Amniotic stem cell (primary cell): ENCODE measurements around the gene CRIM1.
A peak's percentile ranks its signal among the peaks of the same experiment; 100 is the strongest.
"Not testable (repeated sequence)": the region's sequence is repeated elsewhere in the genome, so short reads cannot be mapped to it uniquely, and the experiment has no call there.

Experiments
- DNase-seq: peaks from one replicate; lab custom pipeline; 2025; lab: John Stamatoyannopoulos, UW

The CRIM1 gene

DNA sequence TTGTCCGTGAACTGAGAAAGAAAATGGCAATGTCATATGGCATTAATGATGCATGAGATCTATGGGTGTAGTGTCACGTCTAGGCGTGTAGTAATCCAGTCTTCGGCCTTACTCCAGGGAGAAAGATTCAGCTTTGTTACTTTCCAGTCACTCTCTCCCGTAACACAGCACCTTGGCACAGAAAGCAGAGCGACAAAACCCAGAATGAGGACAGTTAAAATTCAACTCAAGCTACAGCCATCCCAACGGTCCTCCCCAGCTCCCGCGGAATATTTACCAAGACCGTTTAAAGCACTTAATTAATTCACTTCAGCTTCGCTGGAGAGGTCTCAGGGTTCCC is 797 bp upstream of the CRIM1 start:
- DNase-seq, result no peak

DNA sequence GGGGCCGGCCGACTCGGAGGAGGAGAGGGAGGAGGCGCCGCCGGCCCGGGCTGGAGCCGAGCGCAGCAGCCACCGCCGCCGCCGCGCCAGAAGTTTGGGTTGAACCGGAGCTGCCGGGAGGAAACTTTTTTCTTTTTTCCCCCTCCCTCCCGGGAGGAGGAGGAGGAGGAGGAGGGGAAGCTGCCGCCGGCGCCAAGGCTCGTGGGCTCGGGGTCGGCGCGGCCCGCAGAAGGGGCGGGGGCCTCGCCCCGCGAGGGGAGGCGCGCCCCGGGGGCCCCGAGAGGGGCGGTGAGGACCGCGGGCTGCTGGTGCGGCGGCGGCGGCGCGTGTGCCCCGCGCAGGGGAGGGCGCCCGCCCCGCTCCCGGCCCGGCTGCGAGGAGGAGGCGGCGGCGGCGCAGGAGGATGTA is 316 bp downstream of the CRIM1 start:
- no peak for DNase-seq

DNA sequence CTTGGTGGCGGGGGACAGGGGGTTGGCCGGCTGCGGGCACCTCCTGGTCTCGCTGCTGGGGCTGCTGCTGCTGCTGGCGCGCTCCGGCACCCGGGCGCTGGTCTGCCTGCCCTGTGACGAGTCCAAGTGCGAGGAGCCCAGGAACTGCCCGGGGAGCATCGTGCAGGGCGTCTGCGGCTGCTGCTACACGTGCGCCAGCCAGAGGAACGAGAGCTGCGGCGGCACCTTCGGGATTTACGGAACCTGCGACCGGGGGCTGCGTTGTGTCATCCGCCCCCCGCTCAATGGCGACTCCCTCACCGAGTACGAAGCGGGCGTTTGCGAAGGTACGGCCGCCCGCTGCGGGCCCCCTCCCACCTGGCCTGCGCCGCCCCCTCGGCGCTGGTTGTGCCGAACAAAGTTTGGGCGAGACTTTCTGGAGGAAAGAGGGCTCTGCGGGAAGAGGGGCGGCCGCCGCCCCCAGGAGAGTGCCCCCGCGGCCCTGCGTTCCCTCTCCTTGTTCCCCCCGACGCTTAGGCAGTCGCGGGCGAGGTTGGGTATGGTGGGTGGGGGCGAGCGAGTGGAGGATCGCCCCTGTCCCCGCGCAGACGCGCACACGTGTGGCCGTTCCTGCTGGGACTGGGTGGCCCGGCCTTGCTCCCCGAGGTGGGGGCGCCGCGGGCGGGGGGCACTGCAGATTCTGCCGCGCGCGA is 866 bp downstream of the CRIM1 start:
- DNase-seq, result no peak

DNA sequence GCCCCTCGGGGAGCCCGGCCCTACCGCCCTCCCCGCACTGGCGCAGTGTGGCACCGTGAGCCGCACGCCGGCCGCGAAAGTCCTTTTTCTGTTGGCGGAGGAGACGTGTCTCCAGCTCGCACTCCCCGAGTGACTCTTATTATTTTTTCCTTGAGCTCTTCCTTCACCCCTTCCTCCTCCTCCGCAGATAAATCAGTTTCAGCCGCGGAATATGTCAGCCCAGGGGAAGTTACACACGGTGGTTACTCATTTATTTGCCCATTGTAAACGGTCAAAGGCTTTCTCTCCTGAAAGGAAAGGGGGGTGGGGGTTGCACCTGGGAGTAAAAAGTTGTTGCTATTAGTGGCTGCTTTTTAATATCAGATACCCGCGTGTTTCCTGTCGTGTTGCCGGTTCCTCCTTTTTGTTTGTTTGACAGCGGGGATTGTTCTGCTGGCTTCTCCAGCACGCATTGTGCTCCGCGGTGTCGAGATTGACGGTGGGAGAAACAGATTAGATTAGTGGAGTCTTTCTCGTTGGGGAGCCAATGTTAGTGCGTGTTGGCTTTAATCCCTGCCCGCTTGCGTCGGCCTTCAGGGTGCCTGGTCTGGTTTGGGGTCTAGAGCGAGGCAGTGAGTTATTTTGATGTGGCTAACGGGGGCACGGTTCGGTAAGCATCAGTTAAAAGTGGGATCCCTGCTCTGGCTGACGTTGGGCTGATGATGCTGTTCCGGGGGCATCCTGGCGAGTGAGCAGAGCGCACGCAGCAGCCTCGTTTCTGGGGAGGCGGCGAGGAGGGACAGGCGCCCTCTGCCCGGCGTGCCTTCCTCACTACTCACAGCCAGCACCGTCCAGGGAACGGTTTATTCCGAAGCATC is 1.6 kb downstream of the CRIM1 start:
- DNase-seq, result peak; percentile 41

DNA sequence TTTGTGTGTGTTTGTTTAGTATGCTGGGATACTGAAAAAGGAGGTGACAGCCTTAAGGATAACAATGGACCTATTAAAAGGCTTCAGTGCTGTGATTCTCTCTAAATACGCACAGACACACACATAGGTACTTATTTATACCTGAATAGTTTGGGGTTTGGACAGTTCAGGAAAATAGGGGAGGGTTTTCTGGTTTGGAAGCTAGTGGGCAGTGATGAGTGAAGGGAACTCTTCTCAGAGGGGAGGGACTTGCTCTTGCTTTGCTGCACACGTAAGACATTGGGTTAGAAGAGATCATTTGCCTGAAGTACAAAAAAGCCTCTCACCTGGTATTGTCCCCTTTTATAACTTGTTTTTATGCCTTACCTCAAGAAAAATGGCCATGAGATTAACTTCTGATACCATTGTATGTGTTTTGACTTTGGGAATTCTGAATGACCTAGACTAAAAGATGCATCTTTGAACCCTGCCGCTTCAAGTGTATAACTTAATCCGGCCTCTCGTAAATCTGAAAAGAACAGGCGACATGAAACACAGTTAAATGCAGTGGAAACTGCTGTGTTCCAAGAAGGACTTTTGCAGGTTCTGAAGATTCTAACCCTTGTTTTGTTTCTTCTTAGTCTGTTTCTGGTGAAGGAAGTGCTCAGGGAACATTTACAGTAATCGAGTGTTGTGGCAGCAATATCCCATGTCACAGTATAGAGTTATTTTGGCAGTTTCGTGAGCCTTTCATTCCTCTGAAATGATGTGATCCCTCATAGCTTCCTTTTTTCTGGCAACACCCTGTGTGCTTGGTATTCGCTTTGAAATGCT is 2.5 kb downstream of the CRIM1 start:
- peak; percentile 40 for DNase-seq

DNA sequence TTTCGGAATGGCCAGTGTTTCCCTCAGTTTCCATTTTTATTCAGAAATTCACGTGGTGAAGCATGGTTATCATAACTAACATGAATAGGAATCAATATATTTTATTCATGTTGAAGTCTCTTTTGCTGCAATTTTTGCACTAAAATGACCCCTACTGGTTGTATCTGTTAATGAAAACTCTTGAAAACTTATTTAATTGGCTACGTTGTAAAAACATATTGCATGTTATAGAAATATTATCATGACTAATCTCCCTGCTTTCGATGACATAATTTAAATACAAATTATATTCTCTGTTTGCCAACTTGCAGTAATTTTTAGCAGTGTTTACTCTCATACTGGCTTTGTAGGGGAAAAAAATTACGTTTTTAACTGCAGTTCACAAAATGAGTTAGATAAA is 3.5 kb downstream of the CRIM1 start:
- DNase-seq, result no peak

- no peak for DNase-seq
These were observed 4.5 kb downstream of the CRIM1 start for GRCh38 chr2:36360063-36360462.

GRCh38 chr2:36360834-36361233 is 5.3 kb downstream of the CRIM1 start:
- DNase-seq, result no peak

GRCh38 chr2:36361396-36361795 is 5.8 kb downstream of the CRIM1 start:
- no peak for DNase-seq

DNA sequence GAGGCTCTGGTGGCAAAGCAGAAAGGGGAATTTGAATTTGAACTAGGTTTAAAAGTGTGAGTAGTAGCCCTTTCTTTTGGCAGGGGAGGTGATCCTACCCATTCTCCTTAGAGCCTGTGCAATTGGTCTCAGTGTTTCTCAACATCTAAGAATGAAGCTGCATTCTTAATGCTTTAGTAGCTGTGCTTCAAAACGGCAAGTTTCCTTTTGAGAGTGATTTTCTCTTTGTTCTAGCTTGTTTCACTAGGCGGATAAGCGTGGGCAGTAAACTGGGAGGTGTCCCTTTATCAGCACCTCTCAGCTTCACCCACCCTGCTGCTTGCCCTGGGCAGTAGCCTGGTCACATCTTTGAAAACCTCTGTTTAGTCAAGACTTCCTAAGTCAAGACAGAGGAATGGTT is 6.7 kb downstream of the CRIM1 start:
- no peak for DNase-seq

DNA sequence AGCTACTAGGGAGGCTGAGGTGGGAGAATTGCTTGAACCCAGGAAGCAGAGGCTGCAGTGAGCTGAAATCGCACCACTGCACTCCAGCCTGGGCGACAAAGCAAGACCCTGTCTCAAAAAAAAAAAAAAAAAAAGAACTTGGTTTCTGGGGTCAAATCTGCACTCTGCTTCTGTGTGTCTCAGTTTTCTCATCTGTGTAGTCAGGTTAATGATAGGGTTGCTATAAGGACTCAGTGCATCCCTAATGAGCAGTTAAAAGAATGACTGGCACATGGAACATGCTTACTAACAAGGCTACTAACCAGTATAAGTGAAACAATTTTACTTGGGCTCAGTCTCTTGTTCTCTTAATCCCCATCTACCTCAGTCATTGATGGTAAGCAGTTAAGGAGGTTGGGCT is 7.5 kb downstream of the CRIM1 start:
- not testable (repeated sequence) for DNase-seq

DNA sequence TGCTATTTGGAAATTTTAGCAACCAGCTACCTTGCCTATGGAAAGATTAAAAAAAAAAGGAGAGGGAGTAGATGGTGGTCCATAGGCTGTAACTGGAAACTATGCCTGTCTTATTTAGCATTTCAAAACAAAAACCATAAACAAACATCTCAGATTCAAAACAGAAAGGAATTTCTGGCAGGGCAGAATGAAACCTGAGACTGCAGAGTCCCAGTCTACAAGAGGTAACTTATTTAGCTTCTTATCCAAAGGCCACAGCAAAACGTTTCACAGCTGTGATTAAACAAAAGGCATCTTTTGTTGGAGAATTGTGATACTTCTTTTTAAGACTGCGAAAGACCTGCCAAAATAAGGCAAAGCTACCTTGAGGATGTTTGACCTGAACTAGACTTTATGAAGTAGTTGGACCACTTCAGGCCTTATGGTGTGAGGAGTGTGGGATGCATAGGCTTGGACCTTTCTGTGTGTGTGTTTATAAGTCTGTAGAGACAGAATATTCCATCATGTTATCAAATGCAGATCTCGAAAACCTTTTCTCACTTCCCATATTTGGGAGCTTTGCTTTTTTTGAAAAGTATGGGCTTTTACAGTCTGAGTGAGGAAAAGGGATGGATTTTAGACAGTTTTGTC is 11.0 kb downstream of the CRIM1 start:
- no peak for DNase-seq

DNA sequence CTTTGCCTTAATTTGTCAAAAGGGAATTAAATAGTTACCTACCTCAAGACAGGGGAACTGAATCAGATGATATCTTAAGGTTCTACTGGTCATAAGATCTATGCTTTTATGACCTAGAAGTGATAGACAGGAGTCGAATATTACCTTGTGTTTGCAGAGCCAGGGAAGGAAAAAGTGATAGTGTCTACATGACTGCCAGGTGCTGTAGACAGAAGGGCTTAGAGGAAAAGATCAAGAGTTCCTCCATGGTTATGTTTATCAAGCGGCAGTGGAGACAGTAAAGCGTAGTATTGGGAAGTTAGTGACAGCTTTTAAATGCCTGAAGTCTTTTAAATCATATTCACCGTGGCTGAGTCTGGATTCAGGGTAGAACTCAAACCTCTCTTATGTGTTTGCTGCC is 11.9 kb downstream of the CRIM1 start:
- no peak for DNase-seq

GRCh38 chr2:36367895-36368353 is 12.3 kb downstream of the CRIM1 start:
- DNase-seq, result no peak

GRCh38 chr2:36368438-36368837 is 12.9 kb downstream of the CRIM1 start:
- no peak for DNase-seq

DNA sequence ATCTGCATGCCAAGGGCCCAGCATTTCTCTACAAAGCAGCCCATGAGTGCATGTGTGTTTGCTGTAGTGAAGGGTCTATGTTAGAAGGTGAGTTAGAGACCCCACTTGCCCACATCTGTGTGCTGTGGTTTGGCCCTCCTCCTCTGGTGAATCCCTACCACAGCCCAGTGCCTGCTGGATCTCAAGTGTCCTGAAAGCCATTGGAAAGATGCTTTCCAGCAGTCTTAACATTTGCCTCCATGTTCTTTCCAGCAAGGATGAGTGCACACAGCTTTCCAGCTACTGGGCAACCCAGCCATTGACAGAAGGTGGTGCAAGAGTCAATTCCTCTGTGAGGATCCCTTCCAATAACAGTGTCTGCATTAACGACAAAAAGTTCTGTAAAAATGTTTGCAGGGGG is 13.6 kb downstream of the CRIM1 start:
- DNase-seq, result no peak

- DNase-seq, result no peak
These were observed 14.1 kb downstream of the CRIM1 start for GRCh38 chr2:36369716-36370115.

DNA sequence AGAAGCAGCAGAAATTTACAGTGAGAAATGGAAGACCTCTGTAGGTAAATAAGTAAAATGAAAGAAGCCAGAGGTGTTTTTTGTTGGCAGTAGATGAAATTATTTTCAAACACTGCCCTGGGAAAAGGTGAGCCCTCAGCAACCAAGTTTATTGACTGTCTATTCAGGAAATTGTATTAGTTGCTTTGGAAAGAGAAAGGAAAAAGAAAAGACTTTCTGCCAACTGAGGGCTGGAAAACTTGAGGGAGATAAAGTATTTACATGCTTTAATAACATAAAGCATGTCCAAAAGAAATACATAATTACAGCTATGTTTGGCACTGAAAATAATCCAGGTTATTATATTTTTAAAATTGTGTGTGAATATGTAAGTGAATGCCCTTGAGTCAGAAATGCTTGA is 14.7 kb downstream of the CRIM1 start:
- no peak for DNase-seq

GRCh38 chr2:36371070-36371874 is 15.7 kb downstream of the CRIM1 start:
- no peak for DNase-seq

GRCh38 chr2:36371928-36372391 is 16.4 kb downstream of the CRIM1 start:
- DNase-seq, result no peak
